Mesenchymal stem cell (in vitro differentiated cells and primary cell): ENCODE results near the gene RIIAD1.
A peak's percentile ranks its signal among the peaks of the same experiment; 100 is the strongest.
"Not testable (repeated sequence)": the region's sequence is repeated elsewhere in the genome, so short reads cannot be mapped to it uniquely, and the experiment has no call there.

ENCODE experiments used
- DNase-seq: peaks from one replicate; pipeline ENCODE4 v3.0.0-alpha.2; 2013
- H2AFZ ChIP-seq: one replicate; pipeline ENCODE4 v1.6.1; 2013; ENCODE audit warnings: low read depth, mild to moderate bottlenecking, control low read depth, inconsistent platforms, low read length, moderate library complexity
- H2AK5ac ChIP-seq: 2 replicates; pipeline ENCODE4 v1.6.1; 2013; ENCODE audit warnings: low read length, moderate library complexity, mild to moderate bottlenecking, inconsistent platforms; ENCODE audit not compliant: severe bottlenecking
- H2BK120ac ChIP-seq: one replicate; pipeline ENCODE4 v1.6.1; 2013; ENCODE audit warnings: low read depth, mild to moderate bottlenecking, inconsistent platforms, low read length, moderate library complexity
- H2BK12ac ChIP-seq, 2 experiments: one replicate each; pipeline ENCODE4 v1.6.1; 2013; ENCODE audit warnings: inconsistent platforms in 2 of 2, low read length in 2 of 2, mild to moderate bottlenecking in 2 of 2, moderate library complexity in 2 of 2, control low read depth in 1 of 2
- H2BK15ac ChIP-seq: one replicate; pipeline ENCODE4 v1.6.1; 2013; ENCODE audit warnings: mild to moderate bottlenecking, low read depth, inconsistent platforms; ENCODE audit not compliant: poor library complexity, severe bottlenecking
- H2BK5ac ChIP-seq: 2 replicates; pipeline ENCODE4 v1.6.1; 2013; ENCODE audit warnings: low read depth, mild to moderate bottlenecking, low read length, control low read depth, inconsistent platforms; ENCODE audit not compliant: poor library complexity, severe bottlenecking
- H3K14ac ChIP-seq, 2 experiments: one replicate each; pipeline ENCODE4 v1.6.1; 2013; ENCODE audit warnings: inconsistent platforms in 2 of 2, low read length in 2 of 2, control low read depth in 1 of 2, mild to moderate bottlenecking in 1 of 2, moderate library complexity in 1 of 2
- H3K18ac ChIP-seq, 2 experiments: one replicate each; pipeline ENCODE4 v1.6.1; 2013; ENCODE audit warnings: inconsistent platforms in 2 of 2, low read length in 2 of 2, control low read depth in 1 of 2, low read depth in 1 of 2, mild to moderate bottlenecking in 1 of 2
- H3K23ac ChIP-seq, 2 experiments: one replicate each; pipeline ENCODE4 v1.6.1; 2013; ENCODE audit warnings: inconsistent platforms in 2 of 2, low read length in 2 of 2, mild to moderate bottlenecking in 2 of 2, moderate library complexity in 2 of 2, control low read depth in 1 of 2
- H3K27ac ChIP-seq: 2 replicates; pipeline ENCODE4 v1.5.1; 2013; ENCODE audit warnings: mild to moderate bottlenecking, moderate library complexity, low read length, control low read depth, inconsistent platforms; ENCODE audit not compliant: poor library complexity, severe bottlenecking
- H3K27me3 ChIP-seq, 2 experiments: 2 replicates each; pipeline versions ENCODE4 v1.6.1 to v1.7.0; 2013; ENCODE audit warnings: low read length in 2 of 2, mild to moderate bottlenecking in 2 of 2, moderate library complexity in 2 of 2, control low read depth in 1 of 2, inconsistent platforms in 1 of 2; ENCODE audit not compliant: control insufficient read depth in 1 of 2, insufficient read depth in 1 of 2
- H3K36me3 ChIP-seq, 2 experiments: 2 replicates each; pipeline versions ENCODE4 v1.6.1 to v1.7.0; 2013; ENCODE audit warnings: low read length in 2 of 2, control low read depth in 1 of 2, inconsistent platforms in 1 of 2, low read depth in 1 of 2, mild to moderate bottlenecking in 1 of 2; ENCODE audit not compliant: insufficient read depth in 2 of 2, control insufficient read depth in 1 of 2
- H3K4ac ChIP-seq, 2 experiments: one replicate each; pipeline ENCODE4 v1.6.1; 2013; ENCODE audit warnings: inconsistent platforms in 2 of 2, low read length in 2 of 2, mild to moderate bottlenecking in 2 of 2, moderate library complexity in 2 of 2, control low read depth in 1 of 2, low read depth in 1 of 2
- H3K4me1 ChIP-seq: 2 replicates; pipeline ENCODE4 v1.6.1; 2013; ENCODE audit warnings: low read depth, low read length, control low read depth; ENCODE audit not compliant: control insufficient read depth, insufficient read depth
- H3K4me2 ChIP-seq: 2 replicates; pipeline ENCODE4 v1.6.1; 2013; ENCODE audit warnings: low read length, mild to moderate bottlenecking, inconsistent platforms; ENCODE audit not compliant: poor library complexity, severe bottlenecking
- H3K4me3 ChIP-seq, 2 experiments: 2 replicates each; pipeline versions ENCODE4 v1.5.1 to v1.7.0; 2013; ENCODE audit warnings: low read length in 2 of 2, mild to moderate bottlenecking in 2 of 2, control low read depth in 1 of 2, low read depth in 1 of 2; ENCODE audit not compliant: insufficient read depth in 1 of 2
- H3K79me1 ChIP-seq: replicated peaks from 2 replicates; pipeline ENCODE4 v1.6.1; 2013; ENCODE audit warnings: mild to moderate bottlenecking, control low read depth, low read length, inconsistent platforms; ENCODE audit not compliant: poor library complexity, severe bottlenecking
- H3K9ac ChIP-seq: 2 replicates; pipeline ENCODE4 v1.7.0; 2013; ENCODE audit warnings: mild to moderate bottlenecking, low read length, moderate library complexity
- H3K9me3 ChIP-seq: 2 replicates; pipeline ENCODE4 v1.7.0; 2013; ENCODE audit warnings: mild to moderate bottlenecking, low read length; ENCODE audit not compliant: control insufficient read depth
- H4K8ac ChIP-seq: one replicate; pipeline ENCODE4 v1.6.1; 2013; ENCODE audit warnings: inconsistent platforms, mild to moderate bottlenecking, low read length, moderate library complexity
- H4K91ac ChIP-seq: one replicate; pipeline ENCODE4 v1.6.1; 2013; ENCODE audit warnings: mild to moderate bottlenecking, low read length, inconsistent platforms
- WGBS: methylation state at CpG from one replicate; pipeline ENCODE4 v1.1.7; 2013; ENCODE audit warnings: mixed read lengths; 5-methylcytosine and 5-hydroxymethylcytosine counted together

RIIAD1 gene

GRCh38 chr1:151729157-151729965, 8.0 kb downstream of the RIIAD1 start:
- Histone ChIP-seq H3K79me1 (no peaks in the 10 kb centered on the region), H3K23ac (no peak overlapping the region), H3K4me3 (no peak overlapping the region), H3K4ac (no peak overlapping the region), H2AK5ac (no peak overlapping the region), H2BK15ac (no peak overlapping the region), H3K27ac (no peak overlapping the region), H2BK12ac (no peak overlapping the region), H4K91ac (no peak overlapping the region), H4K8ac (no peak overlapping the region), H2AFZ (no peak overlapping the region), H3K27me3 (peaks cover under 1 to 55% of the 10 kb centered on the region in 2 experiments), H3K14ac (no peak overlapping the region), H3K18ac (no peak overlapping the region), H3K4me2 (peak overlapping the region; percentile 12), H2BK5ac (no peak overlapping the region), H2BK120ac (no peak overlapping the region), H3K9me3 (no peaks in the 10 kb centered on the region), H3K36me3 (no peaks in the 10 kb centered on the region), H3K9ac (no peak overlapping the region), H3K4me1 (peaks cover 7% of the 10 kb centered on the region)
- WGBS, result 63% methylated on average over 10 of the region's 10 CpGs
- DNase-seq, result no peak

- Histone ChIP-seq H3K27me3 (peaks cover 0 to 53% of the 10 kb centered on the region in 2 experiments), H3K4me1 (peaks cover 7% of the 10 kb centered on the region), H3K4ac (no peak overlapping the region), H2BK15ac (no peak overlapping the region), H3K27ac (no peak overlapping the region), H2AFZ (no peak overlapping the region), H3K4me2 (no peak overlapping the region), H3K18ac (no peak overlapping the region), H2AK5ac (no peak overlapping the region), H3K23ac (no peak overlapping the region), H3K4me3 (no peak overlapping the region), H4K91ac (no peak overlapping the region), H3K9me3 (no peaks in the 10 kb centered on the region), H2BK120ac (no peak overlapping the region), H3K9ac (no peak overlapping the region), H3K36me3 (no peaks in the 10 kb centered on the region), H3K14ac (no peak overlapping the region), H2BK12ac (no peak overlapping the region), H2BK5ac (no peak overlapping the region), H3K79me1 (no peaks in the 10 kb centered on the region), H4K8ac (no peak overlapping the region)
- WGBS, result 95% methylated on average over 4 of the region's 4 CpGs
- no peak for DNase-seq
These were observed 8.6 kb downstream of the RIIAD1 start for GRCh38 chr1:151729966-151730291.

GRCh38 chr1:151733126-151733525, 11.8 kb downstream of the RIIAD1 start:
- Histone ChIP-seq H3K36me3 (no peaks in the 10 kb centered on the region), H3K18ac (no peak overlapping the region), H2AK5ac (no peak overlapping the region), H3K4me3 (no peak overlapping the region), H2BK12ac (no peak overlapping the region), H3K79me1 (no peaks in the 10 kb centered on the region), H3K9ac (no peak overlapping the region), H3K27me3 (peaks cover 0 to 29% of the 10 kb centered on the region in 2 experiments), H2BK5ac (no peak overlapping the region), H4K8ac (no peak overlapping the region), H3K14ac (peak overlapping the region in 1 of 2 experiments; percentile 18), H3K4me1 (peaks cover 7% of the 10 kb centered on the region), H2AFZ (no peak overlapping the region), H3K4ac (no peak overlapping the region), H3K27ac (no peak overlapping the region), H2BK15ac (no peak overlapping the region), H4K91ac (no peak overlapping the region), H3K23ac (no peak overlapping the region), H3K4me2 (no peak overlapping the region), H3K9me3 (peaks cover 6% of the 10 kb centered on the region), H2BK120ac (no peak overlapping the region)
- 82% methylated on average over 3 of the region's 3 CpGs for WGBS
- no peak for DNase-seq

GRCh38 chr1:151733995-151734394, 12.7 kb downstream of the RIIAD1 start:
- not testable (repeated sequence) for H3K14ac ChIP-seq, H2AFZ ChIP-seq, H3K4me3 ChIP-seq, H3K36me3 ChIP-seq, H3K18ac ChIP-seq, H2BK12ac ChIP-seq, H2BK120ac ChIP-seq, H3K4me1 ChIP-seq, H3K23ac ChIP-seq, H4K91ac ChIP-seq, H3K4ac ChIP-seq, H3K9me3 ChIP-seq, H3K79me1 ChIP-seq, H2AK5ac ChIP-seq, H3K4me2 ChIP-seq, H2BK15ac ChIP-seq, DNase-seq, H2BK5ac ChIP-seq, H4K8ac ChIP-seq, H3K9ac ChIP-seq, H3K27ac ChIP-seq
- 93% methylated on average over 9 of the region's 9 CpGs for WGBS
- H3K27me3 ChIP-seq, result peaks cover 0 to 28% of the 10 kb centered on the region in 2 experiments
